Measurements from ENCODE around the gene NEGR1.

Gene NEGR1

GRCh38 chr1:71737768-71738167 lies 544.6 kb downstream of the NEGR1 start:
- TF ChIP-seq CTCF (IDR thresholded peaks at IDR 0.05) (no peak), ZFX (IDR thresholded peaks at IDR 0.05; ENCODE audit: borderline replicate concordance) (no peak)

GRCh38 chr1:71733121-71733520 lies 549.2 kb downstream of the NEGR1 start:
- no peak overlapping the region for H3K27ac ChIP-seq

More at GRCh38 chr1:71737768-71738167, 544.6 kb downstream of the NEGR1 start:
- no peak overlapping the region for H3K27ac ChIP-seq

GRCh38 chr1:71721532-71721931 lies 560.8 kb downstream of the NEGR1 start:
- TF ChIP-seq ZFX (IDR thresholded peaks at IDR 0.05; ENCODE audit: borderline replicate concordance) (no peak), CTCF (IDR thresholded peaks at IDR 0.05) (peak; percentile 31)
- no peak overlapping the region for H3K27ac ChIP-seq

More at GRCh38 chr1:71733121-71733520, 549.2 kb downstream of the NEGR1 start:
- TF ChIP-seq ZFX (IDR thresholded peaks at IDR 0.05; ENCODE audit: borderline replicate concordance) (no peak), CTCF (IDR thresholded peaks at IDR 0.05) (no peak)

- no peak overlapping the region for H3K27ac ChIP-seq
- TF ChIP-seq CTCF (IDR thresholded peaks at IDR 0.05) (no peak), ZFX (IDR thresholded peaks at IDR 0.05; ENCODE audit: borderline replicate concordance) (no peak)
Measured at GRCh38 chr1:71719330-71719729, 563.0 kb downstream of the NEGR1 start.

- no peak overlapping the region for H3K27ac ChIP-seq
- TF ChIP-seq CTCF (IDR thresholded peaks at IDR 0.05) (no peak), ZFX (IDR thresholded peaks at IDR 0.05; ENCODE audit: borderline replicate concordance) (no peak)
Measured at GRCh38 chr1:71717186-71717585, 565.2 kb downstream of the NEGR1 start.

- TF ChIP-seq ZFX (IDR thresholded peaks at IDR 0.05; ENCODE audit: borderline replicate concordance) (no peak), CTCF (IDR thresholded peaks at IDR 0.05) (no peak)
- H3K27ac ChIP-seq: no peak overlapping the region
Measured at GRCh38 chr1:71711456-71711855, 570.9 kb downstream of the NEGR1 start.

- TF ChIP-seq ZFX (IDR thresholded peaks at IDR 0.05; ENCODE audit: borderline replicate concordance) (no peak), CTCF (IDR thresholded peaks at IDR 0.05) (no peak)
- H3K27ac ChIP-seq: no peak overlapping the region
Measured at GRCh38 chr1:71706029-71706671, 576.2 kb downstream of the NEGR1 start.

Data from 22Rv1 (cell line).